SK-N-MC (cell line): Measurements from ENCODE around the gene ZNF619.

ENCODE experiments used
- EZH2 ChIP-seq: fragments of 200-600 bp; sonication (generic); IDR thresholded peaks from one replicate; pipeline ENCODE4 v1.6.1; 2017; ENCODE audit warnings: antibody characterized with exemption
- POLR2AphosphoS5 ChIP-seq: IDR thresholded peaks from 2 replicates; pipeline ENCODE4 v1.6.1; 2012; ENCODE audit warnings: mild to moderate bottlenecking, low read depth, low read length, borderline replicate concordance

DNA sequence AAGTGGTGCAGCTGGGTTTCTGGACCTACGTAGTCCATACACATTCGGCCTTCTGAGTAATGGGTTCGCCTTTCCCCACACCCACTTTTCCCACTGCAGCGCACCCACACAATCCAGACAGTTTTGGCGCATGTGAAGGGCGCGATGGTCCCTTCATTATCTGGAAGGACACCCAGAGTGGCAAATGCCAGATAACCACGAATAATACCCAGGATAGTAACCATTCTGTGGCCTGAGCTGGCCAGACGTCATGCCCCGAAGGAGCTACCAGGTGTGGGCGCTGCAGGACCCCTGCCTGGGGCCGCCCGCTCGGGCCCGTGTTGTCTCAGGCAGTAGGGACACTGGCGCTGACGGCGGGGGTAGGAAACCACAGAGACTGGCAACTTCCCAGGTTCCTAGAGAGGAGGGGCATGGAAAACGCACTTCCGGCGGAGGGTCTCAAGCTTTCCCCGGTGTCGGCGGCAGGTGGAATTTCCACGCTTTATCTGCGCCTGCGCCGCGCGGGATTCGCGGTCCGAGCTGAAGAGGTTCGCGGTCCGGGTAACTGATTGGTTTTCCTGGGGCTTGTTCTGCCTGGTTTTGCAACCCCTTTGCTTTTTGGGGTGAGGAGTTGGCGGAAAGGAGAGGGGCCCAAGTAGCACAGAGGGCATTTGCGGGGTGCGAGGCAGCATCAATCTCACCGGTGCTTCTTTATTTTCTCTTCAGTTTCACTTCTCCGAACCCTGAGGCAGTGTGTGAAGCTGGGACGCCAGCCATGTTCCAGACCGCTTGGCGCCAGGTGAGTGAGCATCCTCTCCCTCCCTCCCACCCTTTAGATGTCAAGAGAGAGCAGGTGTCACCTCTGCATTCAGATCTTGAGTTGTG, 28.9 kb downstream of the ZNF619 start, which contains the start of gene ZNF620:
- TF ChIP-seq EZH2 (no peak), POLR2AphosphoS5 (peak; percentile 77)
